Sigmoid colon (tissue), 7 donors: ENCODE measurements around the gene NAGS. TPM values are rescaled to one million over a fixed set of nuclear protein-coding genes. Genes with fewer than 3 reads are reported as not detected.
"Not testable (repeated sequence)": the region's sequence is repeated elsewhere in the genome, so short reads cannot be mapped to it uniquely, and the experiment has no call there.

Experiments used
- DNase-seq: peaks from one replicate; pipeline ENCODE4 v3.0.0-alpha.2; 2019
- H3K27ac ChIP-seq, 4 donors: fragments of 200-600 bp; sonication (generic); one replicate each; pipeline ENCODE4 v1.5.1; 2016 to 2019; ENCODE audit warnings: mild to moderate bottlenecking in 1 of 4
- H3K27me3 ChIP-seq, 3 donors: fragments of 200-600 bp; sonication (generic); one replicate each; pipeline ENCODE4 v1.5.1; 2019; ENCODE audit warnings: mild to moderate bottlenecking in 1 of 3
- H3K36me3 ChIP-seq, 4 donors: fragments of 200-600 bp; sonication (generic); one replicate each; pipeline ENCODE4 v1.5.1; 2016 to 2019
- H3K4me1 ChIP-seq, 4 donors: fragments of 200-600 bp; sonication (generic); one replicate each; pipeline ENCODE4 v1.5.1; 2017 to 2019
- H3K4me3 ChIP-seq, 4 donors: fragments of 200-600 bp; sonication (generic); one replicate each; pipeline ENCODE4 v1.5.1; 2017 to 2019; ENCODE audit warnings: mild to moderate bottlenecking in 2 of 4, moderate library complexity in 1 of 4
- H3K9me3 ChIP-seq, 4 donors: fragments of 200-600 bp in 3 of 4; sonication (generic) in 3 of 4; one replicate each; pipeline versions ENCODE4 v1.5.1 to v1.6.1; 2013 to 2019
- CTCF ChIP-seq, 4 experiments: fragments of 450-650 bp in 3 of 4; fragments of 200-600 bp in 1 of 4; IDR thresholded peaks; one replicate each; pipeline ENCODE4 v1.5.1; 2016 to 2019; ENCODE audit warnings: antibody characterized with exemption in 4 of 4, mild to moderate bottlenecking in 3 of 4, moderate library complexity in 2 of 4
- EP300 ChIP-seq, 4 donors: sonication (generic); formaldehyde crosslinking; IDR thresholded peaks; one replicate each; pipeline ENCODE4 v1.6.1; 2017; ENCODE audit warnings: antibody characterized with exemption in 4 of 4
- POLR2A ChIP-seq, 2 donors: fragments of 450-650 bp; IDR thresholded peaks; one replicate each; pipeline ENCODE4 v1.6.1; 2016; ENCODE audit warnings: antibody characterized with exemption in 2 of 2, mild to moderate bottlenecking in 2 of 2, moderate library complexity in 2 of 2
- POLR2AphosphoS5 ChIP-seq, 4 donors: sonication (generic); formaldehyde crosslinking; IDR thresholded peaks; one replicate each; pipeline ENCODE4 v1.6.1; 2017; ENCODE audit warnings: antibody characterized with exemption in 4 of 4
- WGBS, 2 donors: extraction: QIAGEN DNeasy Blood & Tissue Kit; methylation state at CpG; one replicate each; pipeline ENCODE4 v1.1.7; 2013; 5-methylcytosine and 5-hydroxymethylcytosine counted together
- intact Hi-C: fragments of 100-400 bp; cut with DNase I; formaldehyde crosslinking; loops from one replicate; pipeline ENCODE4 v1.15.1; 2023
- polyA plus RNA-seq, 3 donors: library from polyadenylated mRNA; stranded (reverse); fragments of 200-250 nt; gene quantifications; one replicate each; pipeline ENCODE4 v1.2.3, GENCODE V29; 2013
- total RNA-seq, 4 donors: library from RNA; depleted of rRNA; stranded (reverse); fragments of >200 nt; gene quantifications; one replicate each; pipeline ENCODE4 v1.1.0, GENCODE V29; 2016
- donor health status: healthy with polysubstance abuse.
- donor health status: Bipolar disorder and iron deficiency.
- donor health status: healthy.

The NAGS gene
- total and polyA plus RNA-seq, 7 donors: 0.54 to 13.2 (median 1.4) TPM

- peaks cover 0 to 9% (median 0%) of the 10 kb centered on the region in 3 donors for H3K27me3 ChIP-seq
- WGBS, 2 donors: 49 to 62% methylated on average over 7 of the region's 7 CpGs
Measured at GRCh38 chr17:43962479-43962878, 41.9 kb upstream of the NAGS start.

GRCh38 chr17:43966276-43966675 is 38.1 kb upstream of the NAGS start:
- no peak for TF ChIP-seq EP300 (IDR thresholded peaks at IDR 0.05)
- no peak for TF ChIP-seq CTCF (IDR thresholded peaks at IDR 0.05)
- no peak for TF ChIP-seq POLR2AphosphoS5 (IDR thresholded peaks at IDR 0.05)
- TF ChIP-seq POLR2A (IDR thresholded peaks at IDR 0.05): no peak
- H3K27me3 ChIP-seq: peaks cover 0 to 5% (median 0%) of the 10 kb centered on the region in 3 donors
- H3K36me3 ChIP-seq: no peaks in the 10 kb centered on the region
- WGBS, 2 donors: 27 to 69% methylated on average over 3 of the region's 3 CpGs
- no peak overlapping the region for H3K4me3 ChIP-seq
- H3K9me3 ChIP-seq: no peaks in the 10 kb centered on the region
- H3K4me1 ChIP-seq: no peaks in the 10 kb centered on the region
- no peak overlapping the region for H3K27ac ChIP-seq
- DNase-seq: no peak
- intact Hi-C loops: no loop called here

More at GRCh38 chr17:43962479-43962878, 41.9 kb upstream of the NAGS start:
- H3K9me3 ChIP-seq: no peaks in the 10 kb centered on the region
- H3K27ac ChIP-seq: no peak overlapping the region
- no peaks in the 10 kb centered on the region for H3K36me3 ChIP-seq
- DNase-seq: no peak
- no peaks in the 10 kb centered on the region for H3K4me1 ChIP-seq
- no peak for TF ChIP-seq CTCF (IDR thresholded peaks at IDR 0.05)
- TF ChIP-seq POLR2AphosphoS5 (IDR thresholded peaks at IDR 0.05): no peak
- TF ChIP-seq EP300 (IDR thresholded peaks at IDR 0.05): no peak
- TF ChIP-seq POLR2A (IDR thresholded peaks at IDR 0.05): no peak
- intact Hi-C loops: no loop called here
- no peak overlapping the region for H3K4me3 ChIP-seq

GRCh38 chr17:43967251-43967875 is 37.1 kb upstream of the NAGS start:
- TF ChIP-seq CTCF (IDR thresholded peaks at IDR 0.05): no peak
- TF ChIP-seq POLR2AphosphoS5 (IDR thresholded peaks at IDR 0.05): no peak
- TF ChIP-seq POLR2A (IDR thresholded peaks at IDR 0.05): no peak
- intact Hi-C loops: no loop called here
- Histone ChIP-seq H3K36me3 (no peaks in the 10 kb centered on the region), H3K4me3 (no peak overlapping the region), H3K9me3 (no peaks in the 10 kb centered on the region), H3K4me1 (no peaks in the 10 kb centered on the region), H3K27me3 (no peaks in the 10 kb centered on the region), H3K27ac (no peak overlapping the region)
- WGBS, 2 donors: 66 to 69% methylated on average over 9 of the region's 9 CpGs
- no peak for DNase-seq

- Histone ChIP-seq H3K9me3 (no peaks in the 10 kb centered on the region), H3K36me3 (no peaks in the 10 kb centered on the region), H3K4me3 (no peak overlapping the region), H3K27me3 (peaks cover 0 to 22% (median 3%) of the 10 kb centered on the region in 3 donors), H3K27ac (no peak overlapping the region), H3K4me1 (no peaks in the 10 kb centered on the region)
- DNase-seq: no peak
- TF ChIP-seq POLR2AphosphoS5 (IDR thresholded peaks at IDR 0.05) (no peak), POLR2A (IDR thresholded peaks at IDR 0.05) (no peak), EP300 (IDR thresholded peaks at IDR 0.05) (no peak), CTCF (IDR thresholded peaks at IDR 0.05) (no peak)
- WGBS, 2 donors: 73 to 86% methylated on average over 4 of the region's 4 CpGs
- intact Hi-C loops: no loop called here
Measured at GRCh38 chr17:43970366-43970765, 34.1 kb upstream of the NAGS start.

GRCh38 chr17:43971436-43971835 is 33.0 kb upstream of the NAGS start:
- H3K9me3 ChIP-seq, H3K4me3 ChIP-seq, intact Hi-C loops, DNase-seq, H3K36me3 ChIP-seq, H3K27ac ChIP-seq, H3K4me1 ChIP-seq: not testable (repeated sequence)
- peaks cover 0 to 23% (median 3%) of the 10 kb centered on the region in 3 donors for H3K27me3 ChIP-seq
- WGBS, 2 donors: 33 to 49% methylated on average over 2 of the region's 2 CpGs

- H3K4me3 ChIP-seq, intact Hi-C loops, H3K36me3 ChIP-seq, H3K9me3 ChIP-seq, DNase-seq, H3K4me1 ChIP-seq, H3K27ac ChIP-seq: not testable (repeated sequence)
- peaks cover 0 to 29% (median 3%) of the 10 kb centered on the region in 3 donors for H3K27me3 ChIP-seq
- 72 to 85% methylated on average over 22 of the region's 22 CpGs for WGBS, 2 donors
Measured at GRCh38 chr17:43972444-43973212, 31.8 kb upstream of the NAGS start.
